MG63 (cell line): ENCODE data around the gene PCDHGA7. TPM values are rescaled to one million over a fixed set of nuclear protein-coding genes. Genes with fewer than 3 reads are reported as not detected.
A peak's percentile ranks its signal among the peaks of the same experiment; 100 is the strongest.
"Not testable (repeated sequence)": the region's sequence is repeated elsewhere in the genome, so short reads cannot be mapped to it uniquely, and the experiment has no call there.

Source experiments
- DNase-seq: peaks from one replicate; pipeline ENCODE4 v3.0.0-alpha.2; 2020
- H3K27me3 ChIP-seq: fragments of 250-450 bp; sonication (Bioruptor Pico); 2 replicates; pipeline ENCODE4 v1.5.1; 2020; ENCODE audit warnings: mild to moderate bottlenecking, moderate library complexity
- H3K36me3 ChIP-seq: fragments of 250-450 bp; sonication (Bioruptor Pico); 2 replicates; pipeline ENCODE4 v1.5.1; 2020; ENCODE audit warnings: mild to moderate bottlenecking, moderate library complexity
- H3K4me3 ChIP-seq: fragments of 250-450 bp; sonication (Bioruptor Pico); 2 replicates; pipeline ENCODE4 v1.5.1; 2020; ENCODE audit warnings: mild to moderate bottlenecking, moderate library complexity
- H3K9me3 ChIP-seq: fragments of 250-450 bp; sonication (Bioruptor Pico); 2 replicates; pipeline ENCODE4 v1.5.1; 2020; ENCODE audit warnings: mild to moderate bottlenecking, moderate library complexity
- total RNA-seq: library from RNA; depleted of rRNA; stranded (reverse); fragments of >200 nt; shearing (Covaris generic); gene quantifications from 2 replicates; pipeline ENCODE4 v1.2.3, GENCODE V29; 2014; ENCODE audit warnings: low replicate concordance; rRNA removed

Gene PCDHGA7
- 0.07 and 0.67 TPM in 2 replicates for total RNA-seq

DNA sequence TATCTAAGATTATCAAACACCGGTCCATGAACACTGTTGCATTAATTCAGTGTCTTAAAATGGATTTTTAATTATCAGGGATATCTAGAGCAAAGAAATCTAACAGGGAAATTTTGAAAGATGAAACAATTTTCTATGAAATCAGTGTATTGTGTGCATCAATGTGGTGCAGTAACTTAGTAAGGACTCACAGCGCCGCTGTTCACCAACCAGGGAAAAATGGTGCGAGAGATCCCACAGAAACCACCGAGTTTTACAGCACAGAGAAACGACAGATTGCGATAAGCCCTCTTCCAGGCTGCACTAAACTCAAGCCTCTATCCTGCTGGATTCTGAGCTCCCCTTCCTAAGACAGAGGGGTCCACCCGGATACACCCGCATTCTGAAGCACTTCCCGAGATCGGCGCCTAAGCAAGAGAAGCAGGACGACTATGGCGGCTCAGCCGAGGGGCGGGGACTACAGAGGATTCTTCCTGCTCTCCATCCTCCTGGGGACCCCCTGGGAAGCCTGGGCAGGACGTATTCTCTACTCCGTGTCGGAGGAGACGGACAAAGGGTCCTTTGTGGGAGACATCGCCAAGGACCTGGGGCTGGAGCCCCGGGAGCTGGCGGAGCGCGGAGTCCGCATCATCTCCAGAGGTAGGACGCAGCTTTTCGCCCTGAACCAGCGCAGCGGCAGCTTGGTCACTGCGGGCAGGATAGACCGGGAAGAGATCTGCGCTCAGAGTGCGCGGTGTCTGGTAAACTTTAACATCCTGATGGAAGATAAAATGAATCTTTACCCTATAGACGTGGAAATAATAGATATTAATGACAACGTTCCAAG lies at the start of gene PCDHGA7:
TSS of gene PCDHGA7 (plus strand) at position 274 of the 826 bp plus-strand sequence. CDS start at position 432, 158 bp downstream.
- Histone ChIP-seq H3K9me3 (peaks cover 9% of the 10 kb centered on the region), H3K36me3 (no peaks in the 10 kb centered on the region), H3K27me3 (no peaks in the 10 kb centered on the region), H3K4me3 (no peak within 1 kb of the TSS)
- no peak for DNase-seq

DNA sequence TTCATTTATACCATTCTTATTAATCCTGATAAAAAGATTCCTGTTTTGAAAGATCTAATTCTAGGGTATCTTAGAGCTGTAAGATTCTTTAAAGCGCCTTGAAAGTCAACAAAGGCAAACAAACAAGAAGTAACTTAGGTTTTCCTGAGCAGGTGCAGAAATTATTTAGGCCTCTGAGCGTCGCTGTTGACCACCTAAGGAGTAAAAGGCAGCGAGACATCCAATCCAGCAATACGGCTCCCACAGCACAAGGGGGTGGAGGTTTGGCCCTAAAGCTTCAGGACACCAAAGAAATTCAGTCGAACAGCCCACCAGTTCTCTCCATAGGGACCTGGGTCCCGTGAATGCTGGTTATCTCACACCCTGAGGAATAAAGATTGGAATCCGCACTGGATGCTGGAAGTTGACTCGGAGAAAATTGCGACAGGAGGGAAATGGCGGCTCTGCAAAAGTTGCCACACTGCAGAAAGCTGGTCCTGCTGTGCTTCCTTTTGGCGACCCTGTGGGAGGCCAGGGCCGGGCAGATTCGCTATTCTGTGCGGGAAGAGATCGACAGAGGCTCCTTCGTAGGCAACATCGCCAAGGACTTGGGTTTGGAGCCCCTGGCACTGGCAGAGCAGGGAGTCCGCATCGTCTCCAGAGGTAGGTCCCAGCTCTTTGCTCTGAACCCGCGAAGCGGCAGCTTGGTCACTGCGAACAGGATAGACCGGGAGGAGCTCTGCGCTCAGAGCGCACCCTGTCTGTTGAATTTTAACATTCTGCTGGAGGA lies 43.8 kb upstream of the PCDHGA7 start, which contains the start of gene PCDHGA2:
TSS of gene PCDHGA2 (plus strand) at position 223 of the 769 bp plus-strand sequence.
- DNase-seq = no peak
- H3K27me3 ChIP-seq = no peaks in the 10 kb centered on the region
- H3K4me3 ChIP-seq = no peak within 1 kb of the TSS
- H3K36me3 ChIP-seq = no peaks in the 10 kb centered on the region
- no peaks in the 10 kb centered on the region; the same call in none of the 2 replicates for H3K9me3 ChIP-seq

DNA sequence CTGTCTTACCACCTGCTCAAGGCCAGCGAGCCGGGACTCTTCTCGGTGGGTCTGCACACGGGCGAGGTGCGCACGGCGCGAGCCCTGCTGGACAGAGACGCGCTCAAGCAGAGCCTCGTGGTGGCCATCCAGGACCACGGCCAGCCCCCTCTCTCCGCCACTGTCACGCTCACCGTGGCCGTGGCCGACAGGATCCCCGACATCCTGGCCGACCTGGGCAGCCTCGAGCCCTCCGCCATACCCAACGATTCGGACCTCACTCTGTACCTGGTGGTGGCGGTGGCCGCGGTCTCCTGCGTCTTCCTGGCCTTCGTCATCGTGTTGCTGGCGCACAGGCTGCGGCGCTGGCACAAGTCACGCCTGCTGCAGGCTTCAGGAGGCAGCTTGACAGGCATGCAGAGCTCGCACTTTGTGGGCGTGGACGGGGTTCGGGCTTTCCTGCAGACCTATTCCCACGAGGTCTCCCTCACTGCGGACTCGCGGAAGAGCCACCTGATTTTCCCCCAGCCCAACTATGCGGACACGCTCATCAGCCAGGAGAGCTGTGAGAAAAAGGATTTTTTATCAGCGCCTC lies 41.7 kb upstream of the PCDHGA7 start:
- not testable (repeated sequence) for H3K27me3 ChIP-seq, H3K4me3 ChIP-seq, H3K9me3 ChIP-seq, H3K36me3 ChIP-seq, DNase-seq

DNA sequence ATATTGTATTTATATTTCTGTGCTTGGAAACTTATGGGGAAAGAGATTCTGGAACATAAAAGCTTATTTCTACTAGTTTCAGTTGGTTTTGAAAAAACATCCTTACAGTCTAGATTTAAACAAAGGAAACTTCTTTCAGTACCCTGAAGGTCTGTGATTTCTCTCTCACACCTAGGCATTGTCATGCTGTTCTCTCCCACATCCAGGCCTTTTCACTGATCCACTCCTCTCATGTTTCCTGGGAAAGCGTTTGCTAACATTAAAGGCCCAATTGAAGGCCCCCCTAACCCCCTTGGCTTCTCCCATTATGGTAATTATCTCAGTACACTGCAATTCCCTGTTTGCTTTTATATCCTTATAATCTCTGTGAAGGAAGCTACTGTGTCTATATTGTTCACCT lies 39.8 kb upstream of the PCDHGA7 start:
- H3K36me3 ChIP-seq = no peaks in the 10 kb centered on the region
- H3K9me3 ChIP-seq = peaks cover 2% of the 10 kb centered on the region
- no peaks in the 10 kb centered on the region for H3K27me3 ChIP-seq
- no peak for DNase-seq
- H3K4me3 ChIP-seq = no peak overlapping the region

DNA sequence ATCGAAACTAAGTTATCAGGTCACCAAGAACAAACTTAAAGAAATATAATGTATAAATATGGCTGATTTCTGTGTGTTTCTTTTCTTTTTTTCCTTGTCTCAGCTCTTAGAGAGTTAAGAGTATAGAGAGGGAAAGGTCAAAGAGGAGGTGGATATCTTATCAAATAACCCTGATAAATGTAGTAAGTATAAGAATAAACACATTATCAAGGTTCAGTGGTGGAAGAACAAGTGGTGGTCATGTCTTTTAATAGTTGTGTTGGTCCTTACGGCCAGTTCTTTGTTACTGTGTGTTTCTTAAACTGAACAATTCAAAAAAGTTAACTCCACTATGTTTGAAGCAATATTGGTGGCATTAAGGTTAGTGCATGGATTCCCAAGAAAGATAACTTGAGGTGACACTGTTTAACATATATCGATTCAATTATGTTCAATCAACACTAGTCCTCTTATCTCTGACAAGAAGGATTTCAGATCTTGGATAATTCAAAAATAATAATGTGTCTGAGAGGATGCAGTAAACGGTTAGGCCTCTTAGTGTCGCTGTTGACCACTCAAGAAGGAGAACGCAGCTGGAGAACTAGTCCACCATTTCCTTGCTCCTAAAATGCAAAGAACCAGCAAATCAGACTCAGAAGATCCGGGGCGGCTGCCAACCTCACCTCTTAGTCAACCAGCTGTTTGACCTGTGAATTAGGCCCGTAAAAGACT lies 39.1 kb upstream of the PCDHGA7 start, which contains the start of gene PCDHGA3:
TSS of gene PCDHGA3 (plus strand) at position 588 of the 711 bp plus-strand sequence. CDS start 205 bp downstream, outside the sequence.
- H3K36me3 ChIP-seq = no peaks in the 10 kb centered on the region
- DNase-seq = no peak
- no peaks in the 10 kb centered on the region; the same call in 1 of the 2 replicates for H3K27me3 ChIP-seq
- no peak within 1 kb of the TSS for H3K4me3 ChIP-seq
- peaks cover 2% of the 10 kb centered on the region for H3K9me3 ChIP-seq

DNA sequence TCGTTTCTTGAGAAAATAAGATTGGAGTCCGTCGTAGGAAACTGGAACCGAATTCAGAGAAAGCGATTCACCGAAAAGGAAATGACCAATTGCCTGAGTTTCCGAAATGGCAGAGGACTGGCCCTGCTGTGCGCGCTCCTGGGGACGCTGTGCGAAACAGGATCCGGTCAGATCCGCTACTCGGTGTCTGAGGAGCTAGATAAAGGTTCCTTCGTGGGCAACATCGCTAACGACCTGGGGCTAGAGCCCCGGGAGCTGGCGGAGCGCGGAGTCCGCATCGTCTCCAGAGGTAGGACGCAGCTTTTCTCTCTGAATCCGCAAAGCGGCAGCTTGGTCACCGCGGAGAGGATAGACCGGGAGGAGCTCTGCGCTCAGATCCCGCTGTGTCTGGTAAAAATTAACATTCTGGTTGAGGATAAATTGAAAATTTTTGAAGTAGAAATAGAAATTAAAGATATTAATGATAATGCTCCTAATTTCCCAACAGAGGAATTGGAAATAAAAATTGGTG lies 38.5 kb upstream of the PCDHGA7 start:
- H3K4me3 ChIP-seq = no peak overlapping the region
- H3K9me3 ChIP-seq = peaks cover 2% of the 10 kb centered on the region

DNA sequence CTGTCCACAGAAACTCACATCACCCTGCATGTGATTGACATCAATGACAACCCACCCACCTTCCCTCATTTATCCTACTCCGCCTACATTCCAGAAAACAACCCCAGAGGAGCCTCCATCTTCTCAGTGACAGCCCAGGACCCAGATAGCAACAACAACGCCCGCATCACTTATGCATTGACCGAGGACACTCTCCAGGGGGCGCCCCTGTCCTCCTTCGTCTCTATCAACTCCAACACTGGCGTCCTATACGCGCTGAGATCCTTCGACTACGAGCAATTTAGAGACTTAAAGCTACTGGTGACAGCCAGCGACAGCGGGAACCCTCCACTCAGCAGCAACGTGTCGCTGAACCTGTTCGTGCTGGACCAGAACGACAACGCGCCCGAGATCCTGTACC lies 37.2 kb upstream of the PCDHGA7 start:
- no peaks in the 10 kb centered on the region; the same call in 1 of the 2 replicates for H3K27me3 ChIP-seq
- no peak for DNase-seq
- peaks cover 2% of the 10 kb centered on the region for H3K9me3 ChIP-seq
- no peaks in the 10 kb centered on the region for H3K36me3 ChIP-seq
- H3K4me3 ChIP-seq = no peak overlapping the region

More for the DNA sequence above, 38.5 kb upstream of the PCDHGA7 start:
- H3K36me3 ChIP-seq = no peaks in the 10 kb centered on the region
- no peaks in the 10 kb centered on the region; the same call in 1 of the 2 replicates for H3K27me3 ChIP-seq
- no peak for DNase-seq

DNA sequence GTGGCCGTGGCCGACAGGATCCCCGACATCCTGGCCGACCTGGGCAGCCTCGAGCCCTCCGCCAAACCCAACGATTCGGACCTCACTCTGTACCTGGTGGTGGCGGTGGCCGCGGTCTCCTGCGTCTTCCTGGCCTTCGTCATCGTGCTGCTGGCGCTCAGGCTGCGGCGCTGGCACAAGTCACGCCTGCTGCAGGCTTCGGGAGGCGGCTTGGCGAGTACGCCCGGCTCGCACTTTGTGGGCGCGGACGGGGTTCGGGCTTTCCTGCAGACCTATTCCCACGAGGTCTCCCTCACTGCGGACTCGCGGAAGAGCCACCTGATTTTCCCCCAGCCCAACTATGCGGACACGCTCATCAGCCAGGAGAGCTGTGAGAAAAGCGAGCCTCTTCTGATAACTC lies 36.5 kb upstream of the PCDHGA7 start:
- H3K27me3 ChIP-seq, H3K4me3 ChIP-seq, H3K36me3 ChIP-seq, DNase-seq, H3K9me3 ChIP-seq: not testable (repeated sequence)

DNA sequence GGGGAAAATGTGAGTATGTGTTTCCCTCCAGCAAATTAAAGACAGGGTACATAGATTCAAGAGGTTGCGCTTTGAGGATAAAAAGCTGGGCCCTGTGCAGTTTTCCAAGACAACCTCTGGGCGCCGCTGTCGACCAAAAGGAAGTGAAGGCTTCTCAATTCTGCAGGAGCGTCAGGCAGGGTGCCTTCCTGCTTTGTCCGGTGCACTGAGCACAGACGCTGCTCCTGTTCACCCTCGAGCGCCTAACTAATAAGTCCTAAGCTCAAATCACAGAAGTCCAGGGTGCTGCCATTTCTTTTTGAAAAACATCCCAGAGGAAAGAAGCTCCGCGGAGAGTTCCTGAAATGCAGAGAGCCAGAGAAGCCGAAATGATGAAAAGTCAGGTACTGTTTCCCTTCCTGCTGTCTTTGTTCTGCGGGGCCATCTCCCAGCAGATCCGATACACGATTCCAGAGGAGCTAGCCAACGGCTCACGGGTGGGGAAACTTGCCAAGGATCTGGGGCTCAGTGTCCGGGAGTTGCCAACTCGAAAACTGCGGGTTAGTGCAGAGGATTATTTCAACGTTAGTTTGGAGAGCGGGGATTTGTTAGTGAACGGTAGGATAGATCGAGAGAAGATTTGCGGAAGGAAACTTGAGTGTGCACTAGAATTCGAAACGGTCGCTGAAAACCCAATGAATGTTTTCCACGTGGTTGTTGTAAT lies 32.5 kb upstream of the PCDHGA7 start, which contains the start of gene PCDHGB1:
TSS of gene PCDHGB1 (plus strand) at position 183 of the 703 bp plus-strand sequence. CDS start at position 345, 162 bp downstream.
- DNase-seq = peak; percentile 78
- Histone ChIP-seq H3K4me3 (peak within 1 kb of the TSS; percentile 50), H3K36me3 (no peaks in the 10 kb centered on the region), H3K9me3 (peaks cover 4% of the 10 kb centered on the region; the same call in 1 of the 2 replicates), H3K27me3 (no peaks in the 10 kb centered on the region; the same call in 1 of the 2 replicates)

DNA sequence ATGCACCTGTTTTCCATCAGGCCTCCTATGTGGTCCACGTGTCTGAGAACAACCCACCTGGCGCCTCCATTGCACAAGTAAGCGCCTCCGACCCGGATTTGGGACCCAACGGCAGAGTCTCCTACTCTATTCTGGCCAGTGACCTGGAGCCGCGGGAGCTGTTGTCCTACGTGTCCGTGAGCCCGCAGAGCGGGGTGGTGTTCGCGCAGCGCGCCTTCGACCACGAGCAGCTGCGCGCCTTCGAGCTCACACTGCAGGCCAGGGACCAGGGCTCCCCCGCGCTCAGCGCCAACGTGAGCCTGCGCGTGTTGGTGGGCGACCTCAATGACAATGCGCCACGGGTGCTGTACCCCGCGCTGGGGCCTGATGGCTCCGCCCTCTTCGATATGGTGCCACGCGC lies 31.0 kb upstream of the PCDHGA7 start:
- no peak for DNase-seq
- Histone ChIP-seq H3K9me3 (peaks cover 5% of the 10 kb centered on the region; the same call in 1 of the 2 replicates), H3K4me3 (no peak overlapping the region), H3K36me3 (no peaks in the 10 kb centered on the region), H3K27me3 (no peaks in the 10 kb centered on the region; the same call in 1 of the 2 replicates)

DNA sequence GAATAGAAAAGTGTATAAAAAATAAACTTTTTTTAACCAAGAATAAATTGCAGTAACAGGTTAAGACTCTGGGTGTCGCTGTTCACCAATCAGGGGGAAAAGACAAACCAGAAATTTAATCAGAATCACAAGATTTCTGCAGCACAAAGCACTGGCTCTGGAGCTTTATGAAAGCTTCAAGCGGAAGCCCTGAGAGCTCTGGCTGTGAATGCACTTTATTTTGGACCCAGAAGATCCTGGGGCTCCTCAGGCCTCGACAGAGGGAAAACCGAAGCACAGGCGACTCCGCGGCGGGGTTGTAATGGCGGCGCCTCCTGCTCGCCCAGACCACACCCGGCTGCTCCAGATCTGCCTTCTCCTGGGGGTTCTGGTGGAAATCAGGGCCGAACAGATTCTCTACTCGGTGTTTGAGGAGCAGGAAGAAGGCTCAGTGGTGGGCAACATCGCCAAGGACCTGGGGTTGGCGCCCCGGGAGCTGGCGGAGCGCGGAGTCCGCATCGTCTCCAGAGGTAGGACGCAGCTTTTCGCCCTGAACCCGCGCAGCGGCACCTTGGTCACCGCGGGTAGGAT lies 27.6 kb upstream of the PCDHGA7 start, which contains the start of gene PCDHGA4:
TSS of gene PCDHGA4 (plus strand) at position 122 of the 570 bp plus-strand sequence. CDS start at position 209, 87 bp downstream.
- Histone ChIP-seq H3K27me3 (no peaks in the 10 kb centered on the region), H3K36me3 (no peaks in the 10 kb centered on the region), H3K4me3 (no peak within 1 kb of the TSS), H3K9me3 (peaks cover 5% of the 10 kb centered on the region; the same call in 1 of the 2 replicates)
- DNase-seq = no peak

DNA sequence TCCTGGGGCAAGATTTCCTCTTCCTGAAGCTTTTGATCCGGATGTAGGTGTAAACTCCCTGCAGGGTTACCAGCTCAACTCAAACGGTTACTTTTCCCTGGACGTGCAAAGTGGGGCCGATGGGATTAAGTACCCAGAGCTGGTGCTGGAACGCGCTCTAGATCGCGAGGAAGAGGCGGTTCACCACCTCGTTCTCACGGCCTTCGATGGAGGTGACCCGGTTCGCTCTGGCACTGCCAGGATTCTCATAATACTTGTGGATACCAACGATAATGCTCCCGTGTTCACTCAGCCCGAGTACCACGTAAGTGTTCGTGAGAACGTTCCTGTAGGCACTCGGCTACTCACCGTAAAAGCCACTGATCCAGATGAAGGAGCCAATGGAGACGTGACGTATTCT lies 26.9 kb upstream of the PCDHGA7 start:
- Histone ChIP-seq H3K9me3 (peaks cover 8% of the 10 kb centered on the region), H3K27me3 (no peaks in the 10 kb centered on the region), H3K4me3 (no peak overlapping the region), H3K36me3 (no peaks in the 10 kb centered on the region)
- DNase-seq = no peak

DNA sequence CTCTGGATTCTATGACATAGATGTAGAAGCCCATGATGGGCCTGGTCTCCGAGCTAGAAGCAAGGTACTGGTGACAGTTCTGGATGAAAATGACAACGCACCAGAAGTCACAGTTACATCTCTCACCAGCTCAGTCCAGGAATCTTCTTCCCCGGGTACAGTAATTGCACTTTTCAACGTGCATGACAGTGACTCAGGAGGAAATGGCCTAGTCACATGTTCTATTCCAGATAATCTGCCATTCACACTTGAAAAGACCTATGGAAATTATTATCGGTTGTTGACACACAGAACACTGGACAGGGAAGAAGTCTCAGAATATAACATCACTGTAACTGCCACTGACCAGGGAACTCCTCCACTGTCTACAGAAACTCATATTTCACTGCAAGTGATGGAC lies 26.4 kb upstream of the PCDHGA7 start:
- Histone ChIP-seq H3K36me3 (no peaks in the 10 kb centered on the region), H3K9me3 (peaks cover 10% of the 10 kb centered on the region), H3K27me3 (no peaks in the 10 kb centered on the region), H3K4me3 (no peak overlapping the region)
- DNase-seq = no peak

DNA sequence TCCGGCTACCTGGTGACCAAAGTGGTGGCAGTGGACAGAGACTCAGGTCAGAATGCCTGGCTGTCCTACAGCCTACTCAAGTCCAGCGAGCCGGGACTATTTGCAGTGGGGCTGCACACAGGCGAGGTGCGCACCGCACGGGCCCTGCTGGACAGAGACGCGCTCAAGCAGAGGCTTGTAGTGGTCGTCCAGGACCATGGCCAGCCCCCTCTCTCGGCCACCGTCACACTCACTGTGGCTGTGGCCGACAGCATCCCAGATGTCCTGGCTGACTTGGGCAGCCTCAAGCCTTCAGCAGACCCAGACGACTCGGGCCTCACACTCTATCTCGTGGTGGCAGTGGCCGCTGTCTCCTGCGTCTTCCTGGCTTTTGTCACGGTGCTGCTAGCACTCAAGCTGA lies 25.6 kb upstream of the PCDHGA7 start:
- no peak for DNase-seq
- Histone ChIP-seq H3K9me3 (peaks cover 10% of the 10 kb centered on the region), H3K4me3 (no peak overlapping the region), H3K27me3 (no peaks in the 10 kb centered on the region), H3K36me3 (no peaks in the 10 kb centered on the region)
